Testis (tissue), 2 donors: ENCODE measurements around the gene C20orf202.
"Not testable (repeated sequence)": the region's sequence is repeated elsewhere in the genome, so short reads cannot be mapped to it uniquely, and the experiment has no call there.

Experiments used
- CTCF ChIP-seq, 3 experiments: fragments of 450-650 bp in 2 of 3; fragments of 200-600 bp in 1 of 3; sonication (generic) in 1 of 3; IDR thresholded peaks; one replicate each; pipeline ENCODE4 v1.5.1; 2016 to 2019; ENCODE audit warnings: antibody characterized with exemption in 3 of 3, mild to moderate bottlenecking in 2 of 3, moderate library complexity in 1 of 3
- POLR2A ChIP-seq: fragments of 450-650 bp; IDR thresholded peaks from one replicate; pipeline ENCODE4 v1.6.1; 2017; ENCODE audit warnings: antibody characterized with exemption, mild to moderate bottlenecking, moderate library complexity

- TF ChIP-seq CTCF (IDR thresholded peaks at IDR 0.05); POLR2A: not testable (repeated sequence)
Observed at GRCh38 chr20:1216527-1217427, 13.5 kb downstream of the C20orf202 start.
